ENCODE results near the gene TAPBP. TPM values are rescaled to one million over a fixed set of nuclear protein-coding genes. Genes with fewer than 3 reads are reported as not detected.

TAPBP gene
- total RNA-seq, 1 experiment from 2014 or later, result 28.2 TPM

DNA sequence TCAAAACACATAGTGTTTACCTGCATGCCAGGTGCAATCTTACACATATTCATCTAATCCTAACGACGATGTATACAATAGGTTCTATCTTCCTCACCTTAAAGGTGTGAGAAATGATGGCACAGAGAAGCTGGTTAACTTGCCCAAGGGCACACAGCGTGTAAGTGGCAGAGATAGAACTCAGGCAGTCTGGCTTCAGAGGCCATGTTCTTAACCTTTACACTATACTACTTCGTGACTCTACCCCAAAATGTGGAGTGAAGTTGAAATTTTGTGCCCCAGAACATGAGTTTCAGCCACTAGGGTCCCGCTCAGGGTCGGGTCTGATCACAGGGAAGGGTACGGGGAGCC lies 42.8 kb downstream of the TAPBP start:
- Mint-ChIP-seq H3K4me3 (peak overlapping the region; percentile 89 to 94), H3K27ac (peak overlapping the region; percentile 99 to 100 (median 100)), H3K36me3 (ENCODE audit: insufficient read depth in 1 of 3, low read depth in 3 of 3) (peaks cover 50 to 77% (median 77%) of the 10 kb centered on the region in 3 experiments), H3K9me3 (no peaks in the 10 kb centered on the region; a peak in 1 of 5 replicates), H3K27me3 (ENCODE audit: low read depth) (no peaks in the 10 kb centered on the region; the same call in 1 of the 2 replicates), H3K4me1 (peaks cover 24 to 40% of the 10 kb centered on the region in 2 experiments)
- H2AK5ac ChIP-seq (ENCODE audit: insufficient read length, low read length), result no peak overlapping the region
- H4K8ac ChIP-seq (replicated peaks; ENCODE audit: insufficient read length, low read depth, low read length), result peak overlapping the region; percentile 23
- H4K91ac ChIP-seq (ENCODE audit: insufficient read length, low read depth, low read length), result no peak overlapping the region
- no CpG with 5 or more reads among the region's 7 CpGs for WGBS (ENCODE audit: extremely low coverage, insufficient read length, low lambda C conversion rate)
- H3K4ac ChIP-seq (ENCODE audit: low read depth, low read length), result no peak overlapping the region
- no peak overlapping the region for H3K23ac ChIP-seq (ENCODE audit: insufficient read length, low read depth, low read length)
- peak overlapping the region; percentile 5 for H4K5ac ChIP-seq (ENCODE audit: insufficient read length, low read depth, low read length)
- no peak overlapping the region for H2BK12ac ChIP-seq (ENCODE audit: insufficient read length, low read depth, low read length)
- H3K14ac ChIP-seq (ENCODE audit: insufficient read depth, low read length), result peak overlapping the region; percentile 59; the same call in 1 of the 2 replicates
- no peak overlapping the region for H2AFZ ChIP-seq (ENCODE audit: low read length)
- peaks cover 4% of the 10 kb centered on the region for H3K23me2 ChIP-seq (ENCODE audit: insufficient read length, low read depth, low read length, poor library complexity, severe bottlenecking)
- peak overlapping the region; percentile 86 for H3K4me2 ChIP-seq (ENCODE audit: insufficient read depth, insufficient read length, low read length)
- no peak overlapping the region for H2BK15ac ChIP-seq (ENCODE audit: low read depth, low read length)
- no peaks in the 10 kb centered on the region for H3K27me3 ChIP-seq (ENCODE audit: insufficient read depth, low read length)
- H3K56ac ChIP-seq (ENCODE audit: insufficient read length, low read depth, low read length), result no peak overlapping the region
- H3K18ac ChIP-seq (ENCODE audit: insufficient read length, low read depth, low read length), result peak overlapping the region; percentile 53
- H2BK5ac ChIP-seq (ENCODE audit: insufficient read length, low read length), result no peak overlapping the region
- H2BK120ac ChIP-seq (ENCODE audit: low read depth, low read length, poor library complexity, severe bottlenecking), result no peak overlapping the region
- peak overlapping the region; percentile 74 for H3K27ac ChIP-seq (ENCODE audit: insufficient read length, low read depth, low read length)
- H3K4me1 ChIP-seq (ENCODE audit: insufficient read depth, low read length), result no peaks in the 10 kb centered on the region; the same call in 1 of the 2 replicates
- peak overlapping the region; percentile 80 for H3K9ac ChIP-seq (ENCODE audit: extremely low read depth, insufficient read length, low read length)
- H4K20me1 ChIP-seq (ENCODE audit: control insufficient read depth, insufficient read depth, insufficient read length), result no peaks in the 10 kb centered on the region
- H3K79me1 ChIP-seq (ENCODE audit: insufficient read depth, low read depth, low read length, poor library complexity, severe bottlenecking), result no peaks in the 10 kb centered on the region
- H3T11ph ChIP-seq (ENCODE audit: low read length), result no peak overlapping the region
- no peaks in the 10 kb centered on the region for H3K9me3 ChIP-seq (ENCODE audit: control insufficient read depth, low read depth, low read length)
- peak; percentile 18; the same call in 1 of the 3 replicates for TF ChIP-seq CTCF (conservative IDR thresholded peaks at IDR 0.05)
- no peak overlapping the region for H2BK20ac ChIP-seq (ENCODE audit: low read depth, low read length, poor library complexity, severe bottlenecking)
- peaks cover 23% of the 10 kb centered on the region; the same call in 1 of the 2 replicates for H3K79me2 ChIP-seq (ENCODE audit: insufficient read depth, low read length)
- DNase-seq, result no peak

Data from H9 (cell line).